PFSK-1 (cell line): ENCODE measurements around the gene WNT3.

Experiments
- FOXP2 ChIP-seq: optimal IDR thresholded peaks from 2 replicates; pipeline ENCODE3; 2011; ENCODE audit warnings: borderline replicate concordance, control low read depth, inconsistent platforms; ENCODE audit not compliant: insufficient read depth; ENCODE audit errors: extremely low read length, extremely low read depth
- POLR2AphosphoS5 ChIP-seq: IDR thresholded peaks from 2 replicates; pipeline ENCODE4 v1.6.1; 2012; ENCODE audit warnings: low read depth, mild to moderate bottlenecking, control low read depth, low read length, moderate library complexity
- SIN3A ChIP-seq: IDR thresholded peaks from 2 replicates; pipeline ENCODE4 v1.6.1; 2012; ENCODE audit warnings: mild to moderate bottlenecking, low read length, moderate library complexity, borderline replicate concordance; ENCODE audit not compliant: insufficient read depth
- TAF1 ChIP-seq: IDR thresholded peaks from 2 replicates; pipeline ENCODE4 v1.6.1; 2012; ENCODE audit warnings: low read length, control low read depth, borderline replicate concordance; ENCODE audit not compliant: insufficient read depth
- TF ChIP-seq, protein P1 (sequence below), 2 experiments: IDR thresholded peaks; 2 replicates each; pipeline versions ENCODE4 v1.6.1 to v1.8.0; 2011 to 2012; ENCODE audit warnings: low read depth in 2 of 2, low read length in 2 of 2, control low read depth in 1 of 2, inconsistent platforms in 1 of 2, mild to moderate bottlenecking in 1 of 2, moderate library complexity in 1 of 2; ENCODE audit not compliant: insufficient read depth in 1 of 2

WNT3 gene

GRCh38 chr17:46813920-46814319 lies 4.6 kb downstream of the WNT3 start:
- TF ChIP-seq, protein P1, sequence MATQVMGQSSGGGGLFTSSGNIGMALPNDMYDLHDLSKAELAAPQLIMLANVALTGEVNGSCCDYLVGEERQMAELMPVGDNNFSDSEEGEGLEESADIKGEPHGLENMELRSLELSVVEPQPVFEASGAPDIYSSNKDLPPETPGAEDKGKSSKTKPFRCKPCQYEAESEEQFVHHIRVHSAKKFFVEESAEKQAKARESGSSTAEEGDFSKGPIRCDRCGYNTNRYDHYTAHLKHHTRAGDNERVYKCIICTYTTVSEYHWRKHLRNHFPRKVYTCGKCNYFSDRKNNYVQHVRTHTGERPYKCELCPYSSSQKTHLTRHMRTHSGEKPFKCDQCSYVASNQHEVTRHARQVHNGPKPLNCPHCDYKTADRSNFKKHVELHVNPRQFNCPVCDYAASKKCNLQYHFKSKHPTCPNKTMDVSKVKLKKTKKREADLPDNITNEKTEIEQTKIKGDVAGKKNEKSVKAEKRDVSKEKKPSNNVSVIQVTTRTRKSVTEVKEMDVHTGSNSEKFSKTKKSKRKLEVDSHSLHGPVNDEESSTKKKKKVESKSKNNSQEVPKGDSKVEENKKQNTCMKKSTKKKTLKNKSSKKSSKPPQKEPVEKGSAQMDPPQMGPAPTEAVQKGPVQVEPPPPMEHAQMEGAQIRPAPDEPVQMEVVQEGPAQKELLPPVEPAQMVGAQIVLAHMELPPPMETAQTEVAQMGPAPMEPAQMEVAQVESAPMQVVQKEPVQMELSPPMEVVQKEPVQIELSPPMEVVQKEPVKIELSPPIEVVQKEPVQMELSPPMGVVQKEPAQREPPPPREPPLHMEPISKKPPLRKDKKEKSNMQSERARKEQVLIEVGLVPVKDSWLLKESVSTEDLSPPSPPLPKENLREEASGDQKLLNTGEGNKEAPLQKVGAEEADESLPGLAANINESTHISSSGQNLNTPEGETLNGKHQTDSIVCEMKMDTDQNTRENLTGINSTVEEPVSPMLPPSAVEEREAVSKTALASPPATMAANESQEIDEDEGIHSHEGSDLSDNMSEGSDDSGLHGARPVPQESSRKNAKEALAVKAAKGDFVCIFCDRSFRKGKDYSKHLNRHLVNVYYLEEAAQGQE (IDR thresholded peaks at IDR 0.05; ENCODE audit: insufficient read depth in 1 of 2, low read depth in 2 of 2, low read length in 2 of 2) = no peak
- TF ChIP-seq SIN3A = no peak
- TF ChIP-seq TAF1 = no peak
- TF ChIP-seq POLR2AphosphoS5 = no peak
- no peak for TF ChIP-seq FOXP2

- TF ChIP-seq POLR2AphosphoS5 (no peak), FOXP2 (no peak), SIN3A (no peak), TAF1 (no peak)
- TF ChIP-seq, protein P1 (IDR thresholded peaks at IDR 0.05; ENCODE audit: insufficient read depth in 1 of 2, low read depth in 2 of 2, low read length in 2 of 2) = no peak
Measured at GRCh38 chr17:46812624-46813318, 5.7 kb downstream of the WNT3 start.

DNA sequence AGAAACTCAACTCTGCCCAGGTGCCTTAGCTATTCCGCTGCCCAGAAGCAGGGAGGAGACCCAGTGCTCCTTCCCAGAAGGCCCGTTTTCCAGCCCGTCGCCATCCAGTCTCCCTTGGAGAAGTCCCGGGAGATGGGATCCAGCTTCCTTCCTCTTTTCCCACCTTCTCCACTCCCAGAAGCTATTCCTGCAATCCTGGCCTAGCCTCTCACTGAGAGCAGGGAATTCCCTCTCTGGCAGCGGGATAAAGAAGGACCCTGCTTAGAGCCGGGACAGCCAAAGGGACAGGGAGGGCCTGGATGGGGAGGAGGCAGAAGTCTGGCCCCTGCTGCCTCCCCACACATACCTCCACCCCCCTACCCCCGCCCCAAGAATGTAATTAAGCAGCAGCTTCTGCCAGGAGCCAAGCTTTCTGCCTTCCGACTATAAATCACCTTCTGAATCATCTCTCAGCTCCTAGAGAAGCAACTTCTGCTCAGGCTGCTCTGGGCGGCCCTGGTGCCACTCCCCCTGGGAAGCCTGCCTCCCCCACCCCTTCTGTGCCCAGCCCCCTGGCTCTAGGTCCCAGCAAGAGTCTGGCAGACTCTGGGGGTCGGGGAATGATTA lies 6.4 kb downstream of the WNT3 start:
- TF ChIP-seq FOXP2 (no peak), SIN3A (no peak), TAF1 (no peak)

DNA sequence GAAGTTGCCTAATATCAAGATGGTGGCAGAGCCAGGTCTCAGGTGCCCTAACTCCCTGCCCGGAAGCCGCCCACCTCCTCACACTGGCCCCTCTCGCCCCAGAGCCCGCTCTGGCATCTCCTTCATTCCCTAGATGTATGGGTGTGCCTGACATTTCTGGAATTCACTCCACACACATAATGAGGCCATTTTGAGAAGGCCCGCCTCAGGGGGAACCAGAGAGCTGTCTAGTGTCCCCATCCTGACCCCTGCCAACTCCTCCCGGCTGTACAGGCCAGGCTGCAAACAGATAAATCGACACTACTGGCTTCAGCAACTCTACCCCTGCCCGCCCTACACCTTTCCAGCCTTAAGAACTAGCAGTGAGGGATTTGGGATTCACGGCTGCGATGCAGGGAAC lies 7.7 kb downstream of the WNT3 start:
- TF ChIP-seq TAF1 = no peak

GRCh38 chr17:46809110-46809571 lies 9.4 kb downstream of the WNT3 start:
- no peak for TF ChIP-seq FOXP2
- TF ChIP-seq TAF1 = no peak
- no peak for TF ChIP-seq POLR2AphosphoS5
- TF ChIP-seq SIN3A = no peak
- TF ChIP-seq, protein P1 (IDR thresholded peaks at IDR 0.05; ENCODE audit: insufficient read depth in 1 of 2, low read depth in 2 of 2, low read length in 2 of 2) = no peak

GRCh38 chr17:46805771-46806170 lies 12.7 kb downstream of the WNT3 start:
- TF ChIP-seq POLR2AphosphoS5 (no peak), FOXP2 (no peak), TAF1 (no peak)

DNA sequence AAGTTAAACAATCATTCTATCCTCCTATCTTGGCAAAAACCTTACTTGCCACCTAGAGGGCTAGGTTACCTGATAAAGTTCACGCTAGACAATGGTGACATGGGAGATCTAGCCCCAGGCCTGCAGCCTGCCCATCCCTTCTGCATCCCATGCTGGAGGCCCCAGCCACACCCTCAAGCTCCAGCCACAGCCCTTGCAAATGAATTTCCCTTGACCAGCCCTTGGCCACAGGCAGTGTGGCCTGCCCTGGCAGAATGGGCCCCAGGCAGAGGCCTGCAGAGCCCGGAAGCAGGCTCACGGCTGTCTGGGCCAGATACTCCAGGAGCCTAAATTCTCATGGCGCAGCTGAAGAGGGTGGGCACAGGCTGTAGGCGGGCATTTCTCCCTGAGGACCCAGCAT lies 14.9 kb downstream of the WNT3 start:
- TF ChIP-seq SIN3A (no peak), POLR2AphosphoS5 (no peak), FOXP2 (no peak), TAF1 (no peak)
- TF ChIP-seq, protein P1 (IDR thresholded peaks at IDR 0.05; ENCODE audit: insufficient read depth in 1 of 2, low read depth in 2 of 2, low read length in 2 of 2) = no peak
